BLaER1 (cell line): Measurements from ENCODE around the gene TCF12.
"Not testable (repeated sequence)": the region's sequence is repeated elsewhere in the genome, so short reads cannot be mapped to it uniquely, and the experiment has no call there.

Source experiments
- H3K27ac ChIP-seq: shearing (Covaris generic); formaldehyde crosslinking; 2 replicates; pipeline ENCODE4 v1.8.1; 2022
- H3K27me3 ChIP-seq: shearing (Covaris generic); formaldehyde crosslinking; 2 replicates; pipeline ENCODE4 v1.8.1; 2022
- H3K36me3 ChIP-seq: shearing (Covaris generic); formaldehyde crosslinking; 2 replicates; pipeline ENCODE4 v1.8.1; 2022
- H3K4me1 ChIP-seq: shearing (Covaris generic); formaldehyde crosslinking; 2 replicates; pipeline ENCODE4 v1.8.1; 2022
- H3K4me2 ChIP-seq: shearing (Covaris generic); formaldehyde crosslinking; 2 replicates; pipeline ENCODE4 v1.8.1; 2022
- H3K4me3 ChIP-seq: shearing (Covaris generic); formaldehyde crosslinking; 2 replicates; pipeline ENCODE4 v1.8.1; 2022
- H3K9ac ChIP-seq: shearing (Covaris generic); formaldehyde crosslinking; 2 replicates; pipeline ENCODE4 v1.8.1; 2022
- H3K9me3 ChIP-seq: shearing (Covaris generic); formaldehyde crosslinking; 2 replicates; pipeline ENCODE4 v1.8.1; 2022
- H4K20me1 ChIP-seq: shearing (Covaris generic); formaldehyde crosslinking; 2 replicates; pipeline ENCODE4 v1.8.1; 2022
- Cebpa-rat ChIP-seq: shearing (Covaris generic); IDR thresholded peaks from 2 replicates; pipeline ENCODE4 v1.8.1; 2022

Gene TCF12

GRCh38 chr15:56940388-56940787 lies 21.9 kb downstream of the TCF12 start:
- Histone ChIP-seq H4K20me1 (peaks cover 70% of the 10 kb centered on the region), H3K4me2 (no peak overlapping the region), H3K27me3 (no peaks in the 10 kb centered on the region), H3K4me1 (0 out of 2 replicates have a peak, but pooled peaks cover 4% of the 10 kb centered on the region), H3K36me3 (peaks cover 65% of the 10 kb centered on the region), H3K27ac (no peak overlapping the region), H3K9me3 (peaks cover 43% of the 10 kb centered on the region), H3K4me3 (no peak overlapping the region), H3K9ac (no peak overlapping the region)
- TF ChIP-seq Cebpa-rat = no peak

DNA sequence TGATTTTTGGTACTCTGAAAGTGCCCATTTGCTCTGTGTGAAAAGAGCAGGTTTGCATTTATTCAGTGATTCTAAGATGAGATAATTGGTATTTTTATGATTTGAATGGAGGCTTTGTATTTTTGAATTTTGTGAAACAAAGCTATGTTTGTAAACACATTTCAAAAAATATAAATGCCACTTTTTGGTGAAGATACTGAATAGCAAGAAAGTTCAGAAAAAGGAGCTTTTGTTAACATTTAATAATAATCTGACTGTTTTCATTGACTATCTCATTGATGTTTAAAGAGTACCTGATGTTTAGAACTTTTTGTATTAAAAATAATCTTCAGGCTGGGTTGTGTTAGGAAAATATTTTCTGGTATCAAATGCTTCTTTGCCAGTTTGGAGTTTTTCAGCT lies 23.7 kb downstream of the TCF12 start:
- H3K4me2 ChIP-seq = no peak overlapping the region
- peaks cover 36% of the 10 kb centered on the region for H3K9me3 ChIP-seq
- no peaks in the 10 kb centered on the region for H3K27me3 ChIP-seq
- 0 out of 2 replicates have a peak, but pooled peaks cover 4% of the 10 kb centered on the region for H3K4me1 ChIP-seq
- peaks cover 64% of the 10 kb centered on the region for H3K36me3 ChIP-seq
- no peak overlapping the region for H3K4me3 ChIP-seq
- no peak overlapping the region for H3K27ac ChIP-seq
- no peak for TF ChIP-seq Cebpa-rat
- H4K20me1 ChIP-seq = peaks cover 67% of the 10 kb centered on the region
- H3K9ac ChIP-seq = no peak overlapping the region

DNA sequence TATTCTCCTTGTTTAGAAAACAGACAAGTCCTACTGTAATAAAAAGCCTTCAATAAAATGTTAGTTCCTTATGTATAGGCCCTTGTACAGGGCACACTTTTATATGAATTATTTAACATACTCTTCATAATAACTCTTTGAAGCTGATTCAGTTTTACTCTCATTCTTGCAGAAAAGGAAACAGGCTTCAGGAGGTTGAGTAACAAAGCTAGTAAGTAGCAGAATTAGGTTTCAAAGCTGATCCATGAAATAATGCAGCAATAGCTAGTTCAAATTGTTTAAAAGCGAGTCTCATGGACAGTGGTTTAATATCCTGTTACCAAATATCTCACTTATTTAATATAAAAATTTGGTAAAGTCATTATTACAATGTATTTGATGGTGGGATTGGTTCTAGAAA lies 25.0 kb downstream of the TCF12 start:
- Histone ChIP-seq H3K9me3 (peaks cover 25% of the 10 kb centered on the region), H3K4me3 (no peak overlapping the region), H4K20me1 (peaks cover 67% of the 10 kb centered on the region), H3K27me3 (no peaks in the 10 kb centered on the region), H3K36me3 (peaks cover 65% of the 10 kb centered on the region), H3K4me1 (0 out of 2 replicates have a peak, but pooled peaks cover 4% of the 10 kb centered on the region), H3K9ac (no peak overlapping the region), H3K27ac (no peak overlapping the region), H3K4me2 (no peak overlapping the region)
- TF ChIP-seq Cebpa-rat = no peak

GRCh38 chr15:56944485-56944884 lies 26.0 kb downstream of the TCF12 start:
- H3K9ac ChIP-seq = no peak overlapping the region
- H3K36me3 ChIP-seq = peaks cover 58% of the 10 kb centered on the region
- peaks cover 20% of the 10 kb centered on the region for H3K9me3 ChIP-seq
- H3K4me1 ChIP-seq = 0 out of 2 replicates have a peak, but pooled peaks cover 4% of the 10 kb centered on the region
- TF ChIP-seq Cebpa-rat = no peak
- H3K4me2 ChIP-seq = no peak overlapping the region
- peaks cover 67% of the 10 kb centered on the region for H4K20me1 ChIP-seq
- no peak overlapping the region for H3K4me3 ChIP-seq
- H3K27me3 ChIP-seq = no peaks in the 10 kb centered on the region
- no peak overlapping the region for H3K27ac ChIP-seq

- Histone ChIP-seq H4K20me1 (peaks cover 71% of the 10 kb centered on the region), H3K27me3 (no peaks in the 10 kb centered on the region), H3K9me3 (peaks cover 32% of the 10 kb centered on the region), H3K9ac (no peak overlapping the region), H3K27ac (no peak overlapping the region), H3K36me3 (peaks cover 64% of the 10 kb centered on the region), H3K4me3 (no peak overlapping the region), H3K4me2 (no peak overlapping the region), H3K4me1 (no peaks in the 10 kb centered on the region)
- no peak for TF ChIP-seq Cebpa-rat
Observed at GRCh38 chr15:56946150-56946549, 27.7 kb downstream of the TCF12 start.

DNA sequence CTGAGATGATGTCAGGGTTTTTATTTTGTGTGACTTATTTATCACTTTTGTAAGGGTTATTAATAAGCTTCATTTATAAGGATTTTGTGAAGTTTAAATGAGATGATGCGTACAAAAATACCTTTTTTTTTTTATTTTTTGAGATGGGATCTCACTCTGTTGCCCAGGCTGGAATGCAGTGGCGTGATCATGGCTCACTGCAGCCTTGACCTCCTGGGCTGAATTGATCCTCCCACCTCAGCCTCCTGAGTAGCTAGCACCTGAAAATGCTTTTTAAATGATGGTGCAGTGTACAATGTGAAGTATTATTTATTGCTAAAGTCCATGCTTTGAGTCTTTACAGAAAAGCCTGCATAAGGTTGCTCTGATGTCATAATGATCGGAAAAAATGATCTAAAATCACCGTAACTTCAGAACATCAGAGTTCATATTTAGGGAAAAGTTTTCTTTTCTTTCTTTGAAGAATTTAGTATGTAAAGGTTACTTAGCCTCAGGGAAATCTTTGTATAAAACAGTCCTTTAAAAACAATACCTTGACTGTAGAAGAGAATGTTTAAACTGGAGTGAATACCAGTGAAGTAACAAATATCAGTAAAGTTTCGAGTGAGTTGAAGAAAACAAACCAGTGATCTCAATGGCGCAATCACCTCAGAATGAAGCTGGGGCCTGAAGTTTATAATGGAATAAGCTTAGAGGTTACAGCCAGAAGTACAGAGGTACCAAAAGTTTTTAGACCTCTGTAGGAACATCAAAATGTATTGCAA lies 29.7 kb downstream of the TCF12 start:
- H3K9me3 ChIP-seq = peaks cover 41% of the 10 kb centered on the region
- no peaks in the 10 kb centered on the region for H3K4me1 ChIP-seq
- peaks cover 69% of the 10 kb centered on the region for H4K20me1 ChIP-seq
- H3K36me3 ChIP-seq = peaks cover 61% of the 10 kb centered on the region
- TF ChIP-seq Cebpa-rat = no peak
- H3K4me2 ChIP-seq = no peak overlapping the region
- H3K4me3 ChIP-seq = no peak overlapping the region
- no peaks in the 10 kb centered on the region for H3K27me3 ChIP-seq
- no peak overlapping the region for H3K9ac ChIP-seq
- no peak overlapping the region for H3K27ac ChIP-seq

- peaks cover 43% of the 10 kb centered on the region for H3K9me3 ChIP-seq
- peaks cover 64% of the 10 kb centered on the region for H4K20me1 ChIP-seq
Observed at GRCh38 chr15:56948764-56949101, 30.3 kb downstream of the TCF12 start.

DNA sequence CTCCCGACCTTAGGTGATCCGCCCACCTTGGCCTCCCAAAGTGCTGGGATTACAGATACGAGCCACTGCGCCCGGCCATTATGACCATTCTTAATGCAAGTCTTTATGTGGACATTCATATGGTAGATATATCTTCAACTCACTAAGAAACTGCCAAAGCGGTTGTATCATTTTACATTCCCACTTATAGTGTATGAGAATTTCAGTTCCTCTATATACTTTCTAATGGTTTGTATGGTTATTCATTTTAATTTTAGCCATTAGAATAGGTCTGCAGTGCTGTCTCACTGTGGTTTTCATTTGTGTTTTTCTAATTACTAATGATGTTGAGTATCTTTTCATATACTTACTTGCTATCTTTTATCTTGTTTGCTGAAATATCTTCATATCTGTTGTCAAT lies 32.5 kb downstream of the TCF12 start:
- Histone ChIP-seq H3K4me3 (no peak overlapping the region), H3K9me3 (peaks cover 48% of the 10 kb centered on the region), H3K36me3 (peaks cover 52% of the 10 kb centered on the region), H3K4me2 (no peak overlapping the region), H3K9ac (no peak overlapping the region), H3K4me1 (no peaks in the 10 kb centered on the region), H3K27ac (no peak overlapping the region), H3K27me3 (no peaks in the 10 kb centered on the region), H4K20me1 (peaks cover 64% of the 10 kb centered on the region)
- TF ChIP-seq Cebpa-rat = no peak

More at GRCh38 chr15:56948764-56949101, 30.3 kb downstream of the TCF12 start:
- Histone ChIP-seq H3K36me3 (peaks cover 55% of the 10 kb centered on the region), H3K4me3 (no peak overlapping the region), H3K9ac (no peak overlapping the region), H3K4me1 (no peaks in the 10 kb centered on the region), H3K27ac (no peak overlapping the region), H3K27me3 (no peaks in the 10 kb centered on the region), H3K4me2 (no peak overlapping the region)
- no peak for TF ChIP-seq Cebpa-rat

- Histone ChIP-seq H4K20me1 (peaks cover 62% of the 10 kb centered on the region), H3K9ac (no peak overlapping the region), H3K36me3 (peaks cover 42% of the 10 kb centered on the region)
Observed at GRCh38 chr15:56953790-56954189, 35.3 kb downstream of the TCF12 start.

GRCh38 chr15:56955011-56955410 lies 36.6 kb downstream of the TCF12 start:
- Histone ChIP-seq H4K20me1 (peaks cover 61% of the 10 kb centered on the region), H3K9me3 (peaks cover 62% of the 10 kb centered on the region), H3K36me3 (peaks cover 39% of the 10 kb centered on the region)
- not testable (repeated sequence) for H3K9ac ChIP-seq, H3K27ac ChIP-seq, H3K27me3 ChIP-seq, H3K4me1 ChIP-seq, H3K4me2 ChIP-seq, H3K4me3 ChIP-seq

More at GRCh38 chr15:56953790-56954189, 35.3 kb downstream of the TCF12 start:
- H3K9me3 ChIP-seq = peaks cover 57% of the 10 kb centered on the region
- no peak for TF ChIP-seq Cebpa-rat
- no peaks in the 10 kb centered on the region for H3K27me3 ChIP-seq
- no peak overlapping the region for H3K4me3 ChIP-seq
- no peak overlapping the region for H3K4me2 ChIP-seq
- no peaks in the 10 kb centered on the region for H3K4me1 ChIP-seq
- no peak overlapping the region for H3K27ac ChIP-seq
